Keratinocyte (primary cell): Measurements from ENCODE around the gene THAP10.

Source experiments
- CTCF ChIP-seq, 3 experiments: IDR thresholded peaks in 1 of 3; conservative IDR thresholded peaks in 1 of 3; optimal IDR thresholded peaks in 1 of 3; 2 replicates in 2 of 3; 3 replicates in 1 of 3; pipeline versions ENCODE3 to v1.5.1; 2011; ENCODE audit warnings: low read length in 3 of 3, mild to moderate bottlenecking in 3 of 3, moderate library complexity in 2 of 3, control low read depth in 1 of 3, inconsistent platforms in 1 of 3; ENCODE audit not compliant: insufficient read depth in 2 of 3; ENCODE audit errors: extremely low read depth in 1 of 3
- EZH2 ChIP-seq: IDR thresholded peaks from one replicate; pipeline ENCODE4 v1.6.1; 2012; ENCODE audit warnings: inconsistent platforms, mild to moderate bottlenecking, low read length, moderate library complexity

- peak in 2 of 3 experiments; percentile 17 to 40 for TF ChIP-seq CTCF (optimal IDR thresholded peaks at IDR 0.05 in 1 of 3, IDR thresholded peaks at IDR 0.05 in 1 of 3, conservative IDR thresholded peaks at IDR 0.05 in 1 of 3; ENCODE audit: extremely low read depth in 1 of 3, insufficient read depth in 2 of 3, low read length in 3 of 3)
- no peak for TF ChIP-seq EZH2
Observed at GRCh38 chr15:70907784-70908471, 15.7 kb upstream of the THAP10 start.
